Activated CD4-positive, CD25-positive, alpha-beta regulatory T cell treated with anti-CD3 and anti-CD28 coated beads, Interleukin-2, amount 50 U/mL, for 24 hours (primary cell): ENCODE measurements around the gene URI1.
A peak's percentile ranks its signal among the peaks of the same experiment; 100 is the strongest.

Experiments
- ATAC-seq, 2 donors: fragments of 150-1000 bp; cut with Tn5 transposase; one replicate each; pipeline ENCODE4 v1.10.0; 2021; ENCODE audit warnings: mild to moderate bottlenecking in 1 of 2, moderate library complexity in 1 of 2

Gene URI1

GRCh38 chr19:29971648-29972047 is 29.6 kb downstream of the URI1 start:
- no peak for ATAC-seq

GRCh38 chr19:29974701-29975100 is 32.7 kb downstream of the URI1 start:
- ATAC-seq = no peak

- ATAC-seq = no peak
Measured at GRCh38 chr19:29976151-29976943, 34.3 kb downstream of the URI1 start.

GRCh38 chr19:29978080-29978479 is 36.0 kb downstream of the URI1 start:
- ATAC-seq = peak in 1 of 2 donors; percentile 24

GRCh38 chr19:29983568-29983967 is 41.5 kb downstream of the URI1 start:
- no peak for ATAC-seq

- no peak for ATAC-seq
Measured at GRCh38 chr19:29985196-29985595, 43.2 kb downstream of the URI1 start.

- ATAC-seq = no peak
Measured at GRCh38 chr19:29988351-29988750, 46.3 kb downstream of the URI1 start.

GRCh38 chr19:29992233-29992867 is 50.3 kb downstream of the URI1 start:
- no peak for ATAC-seq

- ATAC-seq = no peak
Measured at GRCh38 chr19:29999490-29999889, 57.5 kb downstream of the URI1 start.

- no peak for ATAC-seq
Measured at GRCh38 chr19:30000862-30001261, 58.8 kb downstream of the URI1 start.

- ATAC-seq = no peak
Measured at GRCh38 chr19:30001301-30001700, 59.3 kb downstream of the URI1 start.

GRCh38 chr19:30001791-30002190 is 59.8 kb downstream of the URI1 start:
- ATAC-seq = no peak

GRCh38 chr19:30003866-30004265 is 61.8 kb downstream of the URI1 start:
- ATAC-seq = no peak

GRCh38 chr19:30004403-30004802 is 62.4 kb downstream of the URI1 start:
- ATAC-seq = no peak

- peak; percentile 44 to 69 for ATAC-seq
Measured at GRCh38 chr19:30006207-30006606, 64.2 kb downstream of the URI1 start.

- ATAC-seq = no peak
Measured at GRCh38 chr19:30008169-30008568, 66.1 kb downstream of the URI1 start.

GRCh38 chr19:30009013-30009412 is 67.0 kb downstream of the URI1 start:
- ATAC-seq = no peak

- ATAC-seq = no peak
Measured at GRCh38 chr19:30011051-30011578, 69.1 kb downstream of the URI1 start.

GRCh38 chr19:30014770-30015169 is 72.7 kb downstream of the URI1 start:
- no peak for ATAC-seq

- ATAC-seq = peak in 1 of 2 donors; percentile 48
Measured at GRCh38 chr19:30017172-30017571, 75.1 kb downstream of the URI1 start.

GRCh38 chr19:30020189-30020588 is 78.2 kb downstream of the URI1 start:
- no peak for ATAC-seq

- no peak for ATAC-seq
Measured at GRCh38 chr19:30022659-30023058, 80.6 kb downstream of the URI1 start.

GRCh38 chr19:30023330-30023729 is 81.3 kb downstream of the URI1 start:
- no peak for ATAC-seq

- ATAC-seq = no peak
Measured at GRCh38 chr19:30024091-30024490, 82.1 kb downstream of the URI1 start.
